Parathyroid adenoma (tissue), 2 donors: ENCODE data around the gene ADGRD1.
"Not testable (repeated sequence)": the region's sequence is repeated elsewhere in the genome, so short reads cannot be mapped to it uniquely, and the experiment has no call there.

ENCODE experiments used
- H2AFZ ChIP-seq: fragments of 300-600 bp; sonication (generic); one replicate; pipeline ENCODE4 v1.7.0; 2017; ENCODE audit warnings: antibody characterized with exemption, mild to moderate bottlenecking
- H3K27ac ChIP-seq: fragments of 300-600 bp; sonication (generic); one replicate; pipeline ENCODE4 v1.7.0; 2017
- H3K27me3 ChIP-seq: fragments of 300-600 bp; sonication (generic); one replicate; pipeline ENCODE4 v1.7.0; 2017; ENCODE audit warnings: low read length; ENCODE audit not compliant: control insufficient read depth, insufficient read depth
- H3K36me3 ChIP-seq: fragments of 300-600 bp; sonication (generic); one replicate; pipeline ENCODE4 v1.7.0; 2017; ENCODE audit warnings: low read length; ENCODE audit not compliant: control insufficient read depth, insufficient read depth
- H3K4me1 ChIP-seq: fragments of 300-600 bp; sonication (generic); one replicate; pipeline ENCODE4 v1.7.0; 2017; ENCODE audit warnings: control low read depth
- H3K4me2 ChIP-seq: fragments of 300-600 bp; sonication (generic); one replicate; pipeline ENCODE4 v1.7.0; 2017; ENCODE audit warnings: low read length
- H3K4me3 ChIP-seq: fragments of 300-600 bp; sonication (generic); one replicate; pipeline ENCODE4 v1.7.0; 2017; ENCODE audit warnings: low read depth, low read length
- H3K79me2 ChIP-seq: fragments of 300-600 bp; sonication (generic); one replicate; pipeline ENCODE4 v1.7.0; 2017; ENCODE audit warnings: control low read depth
- H3K9ac ChIP-seq: fragments of 300-600 bp; sonication (generic); one replicate; pipeline ENCODE4 v1.7.0; 2017; ENCODE audit warnings: mild to moderate bottlenecking
- H3K9me3 ChIP-seq: fragments of 300-600 bp; sonication (generic); one replicate; pipeline ENCODE4 v1.7.0; 2017; ENCODE audit warnings: low read length; ENCODE audit not compliant: control insufficient read depth
- TF ChIP-seq, protein P1 (sequence below): fragments of 300-600 bp; sonication (generic); IDR thresholded peaks from one replicate; pipeline ENCODE4 v1.7.0; 2017; ENCODE audit warnings: antibody characterized with exemption, mild to moderate bottlenecking
- donor health status: primary hyperparathyroidism.

The ADGRD1 gene

GRCh38 chr12:130953771-130954543 is at the start of gene ADGRD1:
TSS of gene ADGRD1 (plus strand) at chr12:130953907. CDS start at chr12:130954466, 559 bp downstream.
- no peaks in the 10 kb centered on the region for H3K79me2 ChIP-seq
- no peaks in the 10 kb centered on the region for H3K4me1 ChIP-seq
- H3K4me3 ChIP-seq: peak within 1 kb of the TSS; percentile 23
- peak within 1 kb of the TSS; percentile 65 for H2AFZ ChIP-seq
- H3K9me3 ChIP-seq: no peaks in the 10 kb centered on the region
- H3K27me3 ChIP-seq: no peaks in the 10 kb centered on the region
- H3K27ac ChIP-seq: no peak within 1 kb of the TSS
- H3K36me3 ChIP-seq: no peaks in the 10 kb centered on the region
- no peak within 1 kb of the TSS for H3K9ac ChIP-seq
- TF ChIP-seq, protein P1, sequence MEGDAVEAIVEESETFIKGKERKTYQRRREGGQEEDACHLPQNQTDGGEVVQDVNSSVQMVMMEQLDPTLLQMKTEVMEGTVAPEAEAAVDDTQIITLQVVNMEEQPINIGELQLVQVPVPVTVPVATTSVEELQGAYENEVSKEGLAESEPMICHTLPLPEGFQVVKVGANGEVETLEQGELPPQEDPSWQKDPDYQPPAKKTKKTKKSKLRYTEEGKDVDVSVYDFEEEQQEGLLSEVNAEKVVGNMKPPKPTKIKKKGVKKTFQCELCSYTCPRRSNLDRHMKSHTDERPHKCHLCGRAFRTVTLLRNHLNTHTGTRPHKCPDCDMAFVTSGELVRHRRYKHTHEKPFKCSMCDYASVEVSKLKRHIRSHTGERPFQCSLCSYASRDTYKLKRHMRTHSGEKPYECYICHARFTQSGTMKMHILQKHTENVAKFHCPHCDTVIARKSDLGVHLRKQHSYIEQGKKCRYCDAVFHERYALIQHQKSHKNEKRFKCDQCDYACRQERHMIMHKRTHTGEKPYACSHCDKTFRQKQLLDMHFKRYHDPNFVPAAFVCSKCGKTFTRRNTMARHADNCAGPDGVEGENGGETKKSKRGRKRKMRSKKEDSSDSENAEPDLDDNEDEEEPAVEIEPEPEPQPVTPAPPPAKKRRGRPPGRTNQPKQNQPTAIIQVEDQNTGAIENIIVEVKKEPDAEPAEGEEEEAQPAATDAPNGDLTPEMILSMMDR: no peak
- H3K4me2 ChIP-seq: peak within 1 kb of the TSS; percentile 60

- no peak overlapping the region for H3K4me2 ChIP-seq
- H3K27me3 ChIP-seq: no peaks in the 10 kb centered on the region
- TF ChIP-seq, protein P1: no peak
- no peak overlapping the region for H3K27ac ChIP-seq
- H3K9me3 ChIP-seq: no peaks in the 10 kb centered on the region
- no peaks in the 10 kb centered on the region for H3K4me1 ChIP-seq
- H2AFZ ChIP-seq: no peak overlapping the region
- H3K36me3 ChIP-seq: no peaks in the 10 kb centered on the region
- H3K4me3 ChIP-seq: no peak overlapping the region
- no peaks in the 10 kb centered on the region for H3K79me2 ChIP-seq
- no peak overlapping the region for H3K9ac ChIP-seq
Observed at GRCh38 chr12:130904064-130904463, 49.6 kb upstream of the ADGRD1 start.

- not testable (repeated sequence) for H3K4me2 ChIP-seq, H3K9me3 ChIP-seq, H3K79me2 ChIP-seq, H3K27ac ChIP-seq, H3K36me3 ChIP-seq, H3K4me3 ChIP-seq, H3K27me3 ChIP-seq, H3K9ac ChIP-seq, H2AFZ ChIP-seq, H3K4me1 ChIP-seq
Observed at GRCh38 chr12:130904936-130905455, 48.7 kb upstream of the ADGRD1 start.

- Histone ChIP-seq H3K9ac (no peak overlapping the region), H3K79me2 (no peaks in the 10 kb centered on the region), H3K27me3 (no peaks in the 10 kb centered on the region), H3K27ac (no peak overlapping the region), H3K4me3 (no peak overlapping the region), H3K9me3 (no peaks in the 10 kb centered on the region), H2AFZ (no peak overlapping the region), H3K4me2 (no peak overlapping the region), H3K36me3 (no peaks in the 10 kb centered on the region), H3K4me1 (no peaks in the 10 kb centered on the region)
- TF ChIP-seq, protein P1: no peak
Observed at GRCh38 chr12:130909111-130909510, 44.6 kb upstream of the ADGRD1 start.

DNA sequence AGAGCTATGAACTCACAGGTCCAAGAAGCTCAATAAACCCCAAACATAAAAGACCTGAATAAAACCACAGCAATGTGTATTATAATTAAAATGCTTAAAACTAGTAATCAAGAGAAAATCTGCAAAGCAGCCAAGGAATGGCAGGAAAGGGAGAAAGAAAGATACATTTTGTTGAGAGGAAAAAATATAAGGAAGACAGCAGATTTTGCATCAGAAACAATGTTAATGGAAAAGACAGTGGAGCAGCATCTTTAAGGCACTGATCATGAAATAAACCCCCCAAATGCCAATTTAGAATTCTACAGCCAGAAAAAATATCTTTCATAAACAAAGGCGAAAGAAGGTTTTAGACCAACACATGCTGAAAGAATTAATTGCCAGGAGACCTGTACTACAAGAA is 42.5 kb upstream of the ADGRD1 start:
- Histone ChIP-seq H2AFZ (no peak overlapping the region), H3K9me3 (no peaks in the 10 kb centered on the region), H3K36me3 (no peaks in the 10 kb centered on the region), H3K4me2 (no peak overlapping the region), H3K79me2 (no peaks in the 10 kb centered on the region), H3K4me3 (no peak overlapping the region), H3K27me3 (no peaks in the 10 kb centered on the region), H3K9ac (no peak overlapping the region), H3K4me1 (no peaks in the 10 kb centered on the region), H3K27ac (no peak overlapping the region)
- TF ChIP-seq, protein P1: no peak
